ENCODE data around the gene ZNF385B.

GRCh38 chr2:179521944-179522343, 339.5 kb downstream of the ZNF385B start:
- TF ChIP-seq TEAD4 (CRISPR knock-in tag; IDR thresholded peaks at IDR 0.05), result no peak
- TF ChIP-seq, protein P1, sequence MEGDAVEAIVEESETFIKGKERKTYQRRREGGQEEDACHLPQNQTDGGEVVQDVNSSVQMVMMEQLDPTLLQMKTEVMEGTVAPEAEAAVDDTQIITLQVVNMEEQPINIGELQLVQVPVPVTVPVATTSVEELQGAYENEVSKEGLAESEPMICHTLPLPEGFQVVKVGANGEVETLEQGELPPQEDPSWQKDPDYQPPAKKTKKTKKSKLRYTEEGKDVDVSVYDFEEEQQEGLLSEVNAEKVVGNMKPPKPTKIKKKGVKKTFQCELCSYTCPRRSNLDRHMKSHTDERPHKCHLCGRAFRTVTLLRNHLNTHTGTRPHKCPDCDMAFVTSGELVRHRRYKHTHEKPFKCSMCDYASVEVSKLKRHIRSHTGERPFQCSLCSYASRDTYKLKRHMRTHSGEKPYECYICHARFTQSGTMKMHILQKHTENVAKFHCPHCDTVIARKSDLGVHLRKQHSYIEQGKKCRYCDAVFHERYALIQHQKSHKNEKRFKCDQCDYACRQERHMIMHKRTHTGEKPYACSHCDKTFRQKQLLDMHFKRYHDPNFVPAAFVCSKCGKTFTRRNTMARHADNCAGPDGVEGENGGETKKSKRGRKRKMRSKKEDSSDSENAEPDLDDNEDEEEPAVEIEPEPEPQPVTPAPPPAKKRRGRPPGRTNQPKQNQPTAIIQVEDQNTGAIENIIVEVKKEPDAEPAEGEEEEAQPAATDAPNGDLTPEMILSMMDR (IDR thresholded peaks at IDR 0.05), result no peak
- no peak for TF ChIP-seq ELF4 (CRISPR knock-in tag; IDR thresholded peaks at IDR 0.05; ENCODE audit: low read depth)
- TF ChIP-seq MAX (CRISPR knock-in tag; IDR thresholded peaks at IDR 0.05), result no peak
